Smooth muscle cell (in vitro differentiated cells): ENCODE data around the gene USP15. TPM values are rescaled to one million over a fixed set of nuclear protein-coding genes. Genes with fewer than 3 reads are reported as not detected.

ENCODE experiments used
- DNase-seq: peaks from one replicate; lab custom pipeline; 2025; ENCODE audit not compliant: unreplicated experiment; lab: John Stamatoyannopoulos, UW
- H2AFZ ChIP-seq: fragments of 200-600 bp; sonication (generic); 2 replicates; pipeline ENCODE4 v1.6.0; 2016; ENCODE audit warnings: antibody characterized with exemption, low read depth, mild to moderate bottlenecking
- H3F3A ChIP-seq: fragments of 200-600 bp; sonication (generic); 2 replicates; pipeline ENCODE4 v1.6.0; 2017; ENCODE audit warnings: antibody characterized with exemption, low read depth
- H3K27ac ChIP-seq: fragments of 200-600 bp; sonication (generic); 2 replicates; pipeline ENCODE4 v1.5.1; 2016; ENCODE audit warnings: low read depth, mild to moderate bottlenecking
- H3K27me3 ChIP-seq: fragments of 200-600 bp; sonication (generic); 2 replicates; pipeline ENCODE4 v1.6.1; 2016; ENCODE audit warnings: low read depth, mild to moderate bottlenecking
- H3K36me3 ChIP-seq: fragments of 200-600 bp; sonication (generic); 2 replicates; pipeline ENCODE4 v1.5.1; 2016; ENCODE audit warnings: low read depth
- H3K4me1 ChIP-seq: fragments of 200-600 bp; sonication (generic); 2 replicates; pipeline ENCODE4 v1.5.1; 2016; ENCODE audit warnings: low read depth
- H3K4me2 ChIP-seq: fragments of 200-600 bp; sonication (generic); 2 replicates; pipeline ENCODE4 v1.6.0; 2016; ENCODE audit warnings: mild to moderate bottlenecking
- H3K4me3 ChIP-seq: fragments of 200-600 bp; sonication (generic); 2 replicates; pipeline ENCODE4 v1.5.1; 2016; ENCODE audit warnings: mild to moderate bottlenecking
- H3K79me2 ChIP-seq: fragments of 200-600 bp; sonication (generic); 2 replicates; pipeline ENCODE4 v1.6.0; 2016; ENCODE audit warnings: low read depth, mild to moderate bottlenecking
- H3K9ac ChIP-seq: fragments of 200-600 bp; sonication (generic); 2 replicates; pipeline ENCODE4 v1.6.0; 2016; ENCODE audit warnings: low read depth
- H3K9me3 ChIP-seq: fragments of 200-600 bp; sonication (generic); replicated peaks from 2 replicates; pipeline ENCODE4 v1.5.1; 2016; ENCODE audit warnings: low read depth
- H4K20me1 ChIP-seq: fragments of 200-600 bp; sonication (generic); 2 replicates; pipeline ENCODE4 v1.6.0; 2016; ENCODE audit warnings: low read depth
- CTCF ChIP-seq: fragments of 200-600 bp; sonication (generic); IDR thresholded peaks from 2 replicates; pipeline ENCODE4 v1.5.1; 2017; ENCODE audit warnings: borderline replicate concordance, mild to moderate bottlenecking, antibody characterized with exemption; ENCODE audit not compliant: insufficient read depth, poor library complexity, severe bottlenecking
- WGBS: methylation state at CpG from one replicate; pipeline ENCODE4 v1.1.7; 2016; ENCODE audit warnings: low lambda C conversion rate; 5-methylcytosine and 5-hydroxymethylcytosine counted together
- polyA plus RNA-seq: library from polyadenylated mRNA; unstranded; fragments of >200 nt; fragmentation: Nextera tagmentation; extraction: Ambion mirVana; gene quantifications from 2 replicates; pipeline ENCODE4 v1.2.1, GENCODE V29; 2016
- total RNA-seq: library from RNA; depleted of rRNA; stranded (reverse); fragments of >200 nt; gene quantifications from 2 replicates; pipeline ENCODE4 v1.2.3, GENCODE V29; 2014

USP15 gene
- total and polyA plus RNA-seq, 2 experiments from 2014 or later: 28.7 to 53.5 TPM

GRCh38 chr12:62308201-62308600 is 48.0 kb downstream of the USP15 start:
- Histone ChIP-seq H3K27me3 (no peaks in the 10 kb centered on the region), H3K79me2 (peaks cover 42% of the 10 kb centered on the region), H3K4me1 (no peaks in the 10 kb centered on the region), H3K27ac (no peak overlapping the region), H4K20me1 (peaks cover 12% of the 10 kb centered on the region), H3K4me2 (no peak overlapping the region), H2AFZ (no peak overlapping the region), H3F3A (no peaks in the 10 kb centered on the region), H3K36me3 (peaks cover 14% of the 10 kb centered on the region), H3K4me3 (no peak overlapping the region), H3K9ac (no peak overlapping the region), H3K9me3 (no peaks in the 10 kb centered on the region)
- 98% methylated on average over 3 of the region's 3 CpGs for WGBS
- TF ChIP-seq CTCF: no peak
- no peak for DNase-seq

DNA sequence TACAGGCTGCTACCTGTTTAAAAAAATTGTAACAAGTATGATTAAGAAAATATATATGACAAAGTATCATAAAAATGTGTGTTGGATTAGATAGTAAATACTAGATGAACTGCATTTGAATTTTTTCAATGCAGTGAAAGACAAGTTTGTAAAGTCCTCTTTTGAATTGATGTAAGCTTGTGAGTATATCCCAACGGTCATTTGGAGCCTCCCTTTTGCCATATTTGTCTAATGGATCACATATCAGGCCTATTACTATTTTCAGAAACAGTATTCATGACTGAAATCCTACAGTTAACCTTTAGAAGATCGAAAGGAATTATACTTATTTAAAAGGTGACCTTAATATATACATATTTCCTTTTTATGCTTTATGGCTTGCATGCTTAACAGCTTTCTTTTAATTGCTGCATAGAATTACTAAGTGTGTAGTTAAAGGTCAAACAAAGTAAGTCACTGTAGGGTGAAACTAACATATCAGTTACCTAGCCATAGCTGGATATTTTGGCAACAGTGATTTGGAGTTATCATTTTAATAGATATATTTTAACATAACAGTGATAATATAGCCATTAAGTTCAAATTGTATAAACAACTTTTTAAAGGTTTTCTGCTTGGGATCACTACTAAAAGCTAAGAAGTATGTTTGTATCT is 53.6 kb downstream of the USP15 start:
- no peak overlapping the region for H3K9ac ChIP-seq
- H3K4me3 ChIP-seq: no peak overlapping the region
- no peak overlapping the region for H3K4me2 ChIP-seq
- peaks cover 21% of the 10 kb centered on the region for H4K20me1 ChIP-seq
- H3K79me2 ChIP-seq: peaks cover 43% of the 10 kb centered on the region
- no peaks in the 10 kb centered on the region for H3F3A ChIP-seq
- DNase-seq: no peak
- no peak for TF ChIP-seq CTCF
- H3K27ac ChIP-seq: no peak overlapping the region
- no peaks in the 10 kb centered on the region for H3K27me3 ChIP-seq
- H3K36me3 ChIP-seq: no peaks in the 10 kb centered on the region
- 58% methylated on average over 2 of the region's 2 CpGs for WGBS
- no peak overlapping the region for H2AFZ ChIP-seq
- H3K4me1 ChIP-seq: no peaks in the 10 kb centered on the region
- H3K9me3 ChIP-seq: no peaks in the 10 kb centered on the region

DNA sequence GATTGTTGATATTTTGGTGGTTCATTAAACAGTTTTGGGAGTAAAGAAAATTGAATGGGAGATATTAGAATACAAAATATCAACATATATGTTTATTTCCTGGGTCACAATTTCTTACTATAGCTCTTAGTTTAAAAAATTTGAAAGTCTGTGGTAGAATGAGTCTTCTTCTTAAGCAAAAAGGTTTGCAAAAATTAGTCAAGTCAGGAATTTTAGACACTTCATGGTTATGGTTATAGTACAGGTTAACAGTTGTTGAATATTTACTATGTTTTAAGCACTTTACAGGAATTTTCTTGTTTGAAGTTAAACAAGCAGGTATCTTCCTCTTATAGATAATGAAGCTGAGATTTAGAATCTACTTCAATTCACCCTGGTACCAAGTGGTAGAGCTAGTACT is 56.8 kb downstream of the USP15 start:
- Histone ChIP-seq H3K9me3 (no peaks in the 10 kb centered on the region), H2AFZ (no peak overlapping the region), H3K9ac (no peak overlapping the region), H3K4me3 (no peak overlapping the region), H3F3A (no peaks in the 10 kb centered on the region), H3K27me3 (no peaks in the 10 kb centered on the region), H4K20me1 (peaks cover 15% of the 10 kb centered on the region), H3K79me2 (peaks cover 24% of the 10 kb centered on the region), H3K27ac (no peak overlapping the region), H3K36me3 (peaks cover 11% of the 10 kb centered on the region), H3K4me2 (no peak overlapping the region), H3K4me1 (no peaks in the 10 kb centered on the region)
- no peak for DNase-seq
- TF ChIP-seq CTCF: no peak

- no peak overlapping the region for H3K4me3 ChIP-seq
- H3K9ac ChIP-seq: no peak overlapping the region
- H3K4me2 ChIP-seq: no peak overlapping the region
- H3K36me3 ChIP-seq: peaks cover 21% of the 10 kb centered on the region
- no peaks in the 10 kb centered on the region for H3K4me1 ChIP-seq
- H3K79me2 ChIP-seq: peaks cover 11% of the 10 kb centered on the region
- no peaks in the 10 kb centered on the region for H3K9me3 ChIP-seq
- no peak overlapping the region for H2AFZ ChIP-seq
- no peak for TF ChIP-seq CTCF
- peaks cover 2% of the 10 kb centered on the region for H4K20me1 ChIP-seq
- WGBS: 93% methylated on average over 2 of the region's 2 CpGs
- DNase-seq: no peak
- no peaks in the 10 kb centered on the region for H3K27me3 ChIP-seq
- no peak overlapping the region for H3K27ac ChIP-seq
- no peaks in the 10 kb centered on the region for H3F3A ChIP-seq
These were observed 58.9 kb downstream of the USP15 start for GRCh38 chr12:62319058-62319457.
